NCI-H1105 treated with DMSO at 0.1 percent for 48 hours (cell line): ENCODE results near the gene SLC12A3.

ENCODE experiments used
- DNase-seq: peaks from one replicate; lab custom pipeline; 2025; lab: John Stamatoyannopoulos, UW

The SLC12A3 gene

GRCh38 chr16:56943761-56944375 is 78.9 kb downstream of the SLC12A3 start:
- DNase-seq = no peak

GRCh38 chr16:56944954-56945839 is 80.2 kb downstream of the SLC12A3 start:
- DNase-seq = no peak

- no peak for DNase-seq
These were observed 81.0 kb downstream of the SLC12A3 start for GRCh38 chr16:56945847-56946527.

GRCh38 chr16:56946767-56947603 is 82.0 kb downstream of the SLC12A3 start:
- DNase-seq = no peak

GRCh38 chr16:56947604-56947995 is 82.6 kb downstream of the SLC12A3 start:
- no peak for DNase-seq

GRCh38 chr16:56948234-56948633 is 83.2 kb downstream of the SLC12A3 start:
- no peak for DNase-seq

- no peak for DNase-seq
These were observed 85.0 kb downstream of the SLC12A3 start for GRCh38 chr16:56950051-56950450.

GRCh38 chr16:56950455-56950854 is 85.4 kb downstream of the SLC12A3 start:
- no peak for DNase-seq

- DNase-seq = peak; percentile 1
These were observed 86.1 kb downstream of the SLC12A3 start for GRCh38 chr16:56950881-56951771.

- no peak for DNase-seq
These were observed 88.0 kb downstream of the SLC12A3 start for GRCh38 chr16:56953006-56953405.

GRCh38 chr16:56956076-56956475 is 91.1 kb downstream of the SLC12A3 start:
- DNase-seq = no peak

- no peak for DNase-seq
These were observed 91.7 kb downstream of the SLC12A3 start for GRCh38 chr16:56956756-56957155.

GRCh38 chr16:56960681-56961281 is 95.8 kb downstream of the SLC12A3 start:
- DNase-seq = no peak

GRCh38 chr16:56961386-56961785 is 96.4 kb downstream of the SLC12A3 start:
- DNase-seq = no peak

- no peak for DNase-seq
These were observed 96.9 kb downstream of the SLC12A3 start, which contains the start of gene CETP for GRCh38 chr16:56961851-56962281. Gene CETP, plus strand, starts transcription at chr16:56961950. Its CDS starts 30 bp downstream, at chr16:56961980.

GRCh38 chr16:56964243-56965148 is 99.5 kb downstream of the SLC12A3 start:
- no peak for DNase-seq
